Neural progenitor cell (in vitro differentiated cells): ENCODE data around the gene GLI2. TPM values are rescaled to one million over a fixed set of nuclear protein-coding genes. Genes with fewer than 3 reads are reported as not detected.

Source experiments
- DNase-seq: peaks from one replicate; pipeline ENCODE4 v3.0.0-alpha.2; 2016; ENCODE audit warnings: low spot score
- H2AFZ ChIP-seq: fragments of 200-600 bp; sonication (generic); replicated peaks from 2 replicates; pipeline ENCODE4 v1.6.1; 2016; ENCODE audit warnings: antibody characterized with exemption
- H3F3A ChIP-seq: fragments of 200-600 bp; sonication (generic); 2 replicates; pipeline ENCODE4 v1.6.1; 2016; ENCODE audit warnings: antibody characterized with exemption, low read depth
- H3K27ac ChIP-seq: fragments of 200-600 bp; sonication (generic); 2 replicates; pipeline ENCODE4 v1.5.1; 2016; ENCODE audit warnings: mild to moderate bottlenecking
- H3K27me3 ChIP-seq: fragments of 200-600 bp; sonication (generic); 2 replicates; pipeline ENCODE4 v1.6.1; 2016; ENCODE audit warnings: mild to moderate bottlenecking, moderate library complexity
- H3K36me3 ChIP-seq: fragments of 200-600 bp; sonication (generic); 2 replicates; pipeline ENCODE4 v1.5.1; 2016
- H3K4me1 ChIP-seq: fragments of 200-600 bp; sonication (generic); 2 replicates; pipeline ENCODE4 v1.6.1; 2016; ENCODE audit warnings: mixed run types
- H3K4me2 ChIP-seq: fragments of 200-600 bp; sonication (generic); 2 replicates; pipeline ENCODE4 v1.6.1; 2016
- H3K4me3 ChIP-seq: fragments of 200-600 bp; sonication (generic); 2 replicates; pipeline ENCODE4 v1.5.1; 2016
- H3K79me2 ChIP-seq: fragments of 200-600 bp; sonication (generic); 2 replicates; pipeline ENCODE4 v1.6.1; 2016; ENCODE audit warnings: low read depth
- H3K9ac ChIP-seq: fragments of 200-600 bp; sonication (generic); 2 replicates; pipeline ENCODE4 v1.6.1; 2016
- H3K9me3 ChIP-seq: fragments of 200-600 bp; sonication (generic); 2 replicates; pipeline ENCODE4 v1.5.1; 2016; ENCODE audit warnings: low read depth
- H4K20me1 ChIP-seq: fragments of 200-600 bp; sonication (generic); 2 replicates; pipeline ENCODE4 v1.6.1; 2016; ENCODE audit warnings: low read depth
- H3K27ac Mint-ChIP-seq: 3 replicates; pipeline ENCODE4 v1.8.0; 2021; ENCODE audit warnings: mixed read lengths
- H3K27me3 Mint-ChIP-seq: 2 replicates; pipeline ENCODE4 v1.8.0; 2022; ENCODE audit warnings: low read depth, mild to moderate bottlenecking, inconsistent platforms, moderate library complexity, mixed read lengths; ENCODE audit not compliant: insufficient read depth
- H3K36me3 Mint-ChIP-seq: 3 replicates; pipeline ENCODE4 v1.8.0; 2021; ENCODE audit warnings: mixed read lengths
- H3K4me1 Mint-ChIP-seq: 3 replicates; pipeline ENCODE4 v1.8.0; 2021; ENCODE audit warnings: mixed read lengths
- H3K4me3 Mint-ChIP-seq: 3 replicates; pipeline ENCODE4 v1.8.0; 2021; ENCODE audit warnings: mild to moderate bottlenecking, moderate library complexity, mixed read lengths
- H3K9me3 Mint-ChIP-seq: 3 replicates; pipeline ENCODE4 v1.8.0; 2020; ENCODE audit warnings: mixed read lengths
- CTCF ChIP-seq: fragments of 200-600 bp; sonication (generic); IDR thresholded peaks from 2 replicates; pipeline ENCODE4 v1.5.1; 2017; ENCODE audit warnings: antibody characterized with exemption, mild to moderate bottlenecking
- EZH2 ChIP-seq: fragments of 200-600 bp; sonication (generic); IDR thresholded peaks from 2 replicates; pipeline ENCODE4 v1.6.1; 2017; ENCODE audit warnings: antibody characterized with exemption, mild to moderate bottlenecking, moderate library complexity
- EZH2phosphoT487 ChIP-seq: fragments of 200-600 bp; sonication (generic); IDR thresholded peaks from 2 replicates; pipeline ENCODE4 v1.6.1; 2017; ENCODE audit warnings: antibody characterized with exemption
- total RNA-seq: library from RNA; depleted of rRNA; stranded (reverse); fragments of >200 nt; gene quantifications from 2 replicates; pipeline ENCODE4 v1.2.3, GENCODE V29; 2015; ENCODE audit warnings: low replicate concordance

The GLI2 gene
- total RNA-seq, 1 donor from 2014 or later: 9.4 TPM

GRCh38 chr2:120687210-120687609 is 48.5 kb upstream of the GLI2 start:
- Mint-ChIP-seq H3K27me3 (peaks cover 2% of the 10 kb centered on the region), H3K36me3 (no peaks in the 10 kb centered on the region), H3K27ac (no peak overlapping the region), H3K4me3 (no peak overlapping the region), H3K9me3 (no peaks in the 10 kb centered on the region), H3K4me1 (no peaks in the 10 kb centered on the region)
- no peak for TF ChIP-seq EZH2
- no peak for TF ChIP-seq CTCF
- TF ChIP-seq EZH2phosphoT487: no peak
- DNase-seq: no peak
- peaks cover 5% of the 10 kb centered on the region for H3F3A ChIP-seq
- H3K4me3 ChIP-seq: no peak overlapping the region
- H3K36me3 ChIP-seq: no peaks in the 10 kb centered on the region
- peaks cover 20% of the 10 kb centered on the region for H3K27me3 ChIP-seq
- no peaks in the 10 kb centered on the region for H3K9me3 ChIP-seq
- H3K4me2 ChIP-seq: no peak overlapping the region
- no peaks in the 10 kb centered on the region for H3K79me2 ChIP-seq
- no peak overlapping the region for H3K27ac ChIP-seq
- no peak overlapping the region for H3K9ac ChIP-seq
- H2AFZ ChIP-seq: no peak overlapping the region
- H3K4me1 ChIP-seq: no peaks in the 10 kb centered on the region
- no peaks in the 10 kb centered on the region for H4K20me1 ChIP-seq

GRCh38 chr2:120690521-120690920 is 45.1 kb upstream of the GLI2 start:
- no peak for DNase-seq
- H3K9me3 Mint-ChIP-seq: no peaks in the 10 kb centered on the region
- Histone ChIP-seq H2AFZ (no peak overlapping the region), H3K4me2 (no peak overlapping the region), H3K9ac (no peak overlapping the region), H3K27ac (no peak overlapping the region), H4K20me1 (no peaks in the 10 kb centered on the region), H3K36me3 (no peaks in the 10 kb centered on the region), H3K4me3 (no peak overlapping the region), H3K79me2 (no peaks in the 10 kb centered on the region), H3F3A (no peaks in the 10 kb centered on the region), H3K27me3 (peaks cover 40% of the 10 kb centered on the region), H3K9me3 (no peaks in the 10 kb centered on the region), H3K4me1 (no peaks in the 10 kb centered on the region)
- TF ChIP-seq EZH2 (no peak), CTCF (no peak), EZH2phosphoT487 (no peak)
- H3K27me3 Mint-ChIP-seq: peaks cover 2% of the 10 kb centered on the region
- H3K27ac Mint-ChIP-seq: no peak overlapping the region
- H3K36me3 Mint-ChIP-seq: no peaks in the 10 kb centered on the region
- H3K4me1 Mint-ChIP-seq: peaks cover 2% of the 10 kb centered on the region
- no peak overlapping the region for H3K4me3 Mint-ChIP-seq

GRCh38 chr2:120691410-120691809 is 44.3 kb upstream of the GLI2 start:
- no peaks in the 10 kb centered on the region for H3K79me2 ChIP-seq
- Mint-ChIP-seq H3K9me3 (no peaks in the 10 kb centered on the region), H3K4me1 (peaks cover 5% of the 10 kb centered on the region), H3K27ac (no peak overlapping the region), H3K36me3 (no peaks in the 10 kb centered on the region), H3K4me3 (no peak overlapping the region), H3K27me3 (peaks cover 2% of the 10 kb centered on the region)
- no peak overlapping the region for H3K9ac ChIP-seq
- TF ChIP-seq EZH2 (no peak), CTCF (no peak), EZH2phosphoT487 (no peak)
- H4K20me1 ChIP-seq: no peaks in the 10 kb centered on the region
- H3K27me3 ChIP-seq: peaks cover 44% of the 10 kb centered on the region
- H3K4me1 ChIP-seq: no peaks in the 10 kb centered on the region
- H2AFZ ChIP-seq: no peak overlapping the region
- no peaks in the 10 kb centered on the region for H3F3A ChIP-seq
- no peak overlapping the region for H3K27ac ChIP-seq
- H3K4me2 ChIP-seq: no peak overlapping the region
- no peaks in the 10 kb centered on the region for H3K36me3 ChIP-seq
- no peak for DNase-seq
- no peaks in the 10 kb centered on the region for H3K9me3 ChIP-seq
- H3K4me3 ChIP-seq: no peak overlapping the region

GRCh38 chr2:120692691-120693090 is 43.0 kb upstream of the GLI2 start:
- Histone ChIP-seq H3K4me1 (no peaks in the 10 kb centered on the region), H3K9me3 (no peaks in the 10 kb centered on the region), H3K36me3 (no peaks in the 10 kb centered on the region), H3K9ac (no peak overlapping the region), H3K4me3 (no peak overlapping the region), H2AFZ (no peak overlapping the region), H3F3A (no peaks in the 10 kb centered on the region), H3K4me2 (no peak overlapping the region), H4K20me1 (no peaks in the 10 kb centered on the region), H3K79me2 (no peaks in the 10 kb centered on the region), H3K27me3 (peaks cover 41% of the 10 kb centered on the region), H3K27ac (no peak overlapping the region)
- no peaks in the 10 kb centered on the region for H3K9me3 Mint-ChIP-seq
- no peak overlapping the region for H3K4me3 Mint-ChIP-seq
- H3K27ac Mint-ChIP-seq: no peak overlapping the region
- TF ChIP-seq EZH2 (no peak), CTCF (no peak), EZH2phosphoT487 (no peak)
- H3K4me1 Mint-ChIP-seq: peaks cover 12% of the 10 kb centered on the region
- H3K27me3 Mint-ChIP-seq: peaks cover 2% of the 10 kb centered on the region
- H3K36me3 Mint-ChIP-seq: no peaks in the 10 kb centered on the region
- DNase-seq: no peak
